CD4-positive, alpha-beta T cell treated with Interleukin-6 at 100 ng/mL for 8 hours (primary cell): ENCODE data around the gene SEMA3A.
"Not testable (repeated sequence)": the region's sequence is repeated elsewhere in the genome, so short reads cannot be mapped to it uniquely, and the experiment has no call there.

Source experiments
- DNase-seq: peaks from one replicate; pipeline ENCODE4 v3.0.0-alpha.2; 2020; ENCODE audit warnings: mixed read lengths, low spot score

SEMA3A gene

DNA sequence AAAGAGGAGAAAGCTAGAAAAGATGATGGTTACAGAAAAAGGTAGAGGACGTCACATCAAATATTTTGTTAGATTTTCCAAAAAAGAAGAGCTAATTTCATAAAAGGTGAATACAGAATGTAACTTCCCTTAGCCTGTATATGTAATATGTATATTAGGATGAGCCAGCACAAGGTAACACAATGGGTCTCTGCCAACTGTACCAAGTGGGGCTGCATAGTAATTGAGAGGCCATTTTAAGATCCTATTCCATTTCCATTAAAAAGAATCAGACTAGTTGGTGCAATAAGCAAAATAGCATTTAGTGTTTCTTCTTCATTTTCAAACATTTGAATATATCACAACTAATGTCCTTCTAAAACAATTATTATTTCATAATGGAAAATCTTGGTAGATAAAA, 134.6 kb downstream of the SEMA3A start:
- DNase-seq, result no peak

GRCh38 chr7:84058311-84059076, 136.1 kb downstream of the SEMA3A start:
- DNase-seq, result no peak

DNA sequence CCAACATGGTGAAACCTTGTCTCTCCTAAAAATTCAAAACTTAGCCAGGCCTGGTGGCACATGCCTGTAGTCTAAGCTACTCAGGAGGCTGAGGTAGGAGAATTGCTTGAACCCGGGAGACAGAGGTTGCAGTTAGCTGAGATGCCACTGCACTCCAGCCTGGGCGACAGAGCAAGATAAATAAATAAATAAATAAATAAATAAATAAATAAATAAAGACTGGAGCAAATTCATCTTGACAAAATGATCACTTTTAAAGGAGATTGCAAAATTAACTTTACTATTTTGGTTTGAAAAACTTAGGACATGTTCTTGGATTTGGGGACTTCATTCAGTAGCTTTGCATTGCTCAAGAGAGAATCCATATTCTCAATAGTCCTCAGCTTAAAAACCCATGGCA, 137.0 kb downstream of the SEMA3A start:
- DNase-seq, result no peak

GRCh38 chr7:84055904-84056605, 138.5 kb downstream of the SEMA3A start:
- DNase-seq, result no peak

- DNase-seq, result not testable (repeated sequence)
Measured at GRCh38 chr7:84055199-84055598, 139.4 kb downstream of the SEMA3A start.

DNA sequence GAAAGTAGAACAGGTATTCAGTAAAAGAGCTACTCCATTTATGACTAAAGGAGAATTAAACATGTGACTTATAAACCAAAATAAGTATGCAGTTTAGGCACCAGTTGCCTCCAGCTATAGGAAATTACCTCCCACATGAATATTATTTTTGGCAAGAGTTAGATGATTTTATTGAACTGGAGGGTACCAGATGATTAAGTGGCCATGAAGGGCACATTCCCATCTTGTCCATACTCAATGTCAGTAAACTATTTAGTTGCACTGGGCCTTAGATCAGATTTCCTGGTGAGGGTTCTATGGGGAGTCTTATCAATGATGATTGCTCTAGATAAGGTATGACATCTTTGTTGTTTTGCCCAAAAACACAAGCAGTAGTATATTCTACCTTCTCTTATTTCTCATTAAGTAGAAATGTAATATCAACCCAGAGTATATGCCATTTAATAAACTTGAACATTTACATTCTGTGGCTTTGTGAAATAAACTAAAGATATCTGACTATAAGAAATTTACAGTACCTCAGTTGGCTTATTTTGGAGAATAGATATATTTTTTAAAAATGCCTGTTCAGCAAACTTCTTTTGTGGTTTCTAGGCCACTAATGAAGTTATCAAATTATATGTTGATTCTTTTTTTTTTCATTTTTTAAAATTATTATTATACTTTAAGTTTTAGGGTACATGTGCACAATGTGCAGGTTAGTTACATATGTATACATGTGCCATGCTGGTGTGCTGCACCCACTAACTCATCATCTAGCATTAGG, 145.3 kb downstream of the SEMA3A start:
- DNase-seq, result no peak

- DNase-seq, result no peak
Measured at GRCh38 chr7:84047085-84047484, 147.5 kb downstream of the SEMA3A start.

DNA sequence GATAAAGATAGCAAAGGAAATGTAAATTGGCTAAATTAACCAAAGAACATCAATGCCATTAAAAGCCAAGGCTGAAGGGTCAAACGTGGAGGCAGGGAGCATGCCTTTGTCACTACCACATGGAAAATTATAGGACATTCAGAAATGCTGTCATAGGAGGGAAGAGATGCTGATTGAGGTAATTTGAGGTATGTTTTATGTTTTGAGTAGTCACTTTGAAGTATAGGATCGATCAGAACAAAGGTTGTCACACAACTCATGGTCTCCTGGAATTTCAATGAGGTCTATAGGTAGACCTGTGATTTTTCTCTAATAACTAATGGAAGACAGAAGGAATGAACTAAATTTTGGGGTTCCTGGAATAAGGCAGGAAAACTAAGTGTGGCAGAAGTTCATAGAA, 149.8 kb downstream of the SEMA3A start:
- no peak for DNase-seq

GRCh38 chr7:84043661-84044191, 150.9 kb downstream of the SEMA3A start:
- no peak for DNase-seq

DNA sequence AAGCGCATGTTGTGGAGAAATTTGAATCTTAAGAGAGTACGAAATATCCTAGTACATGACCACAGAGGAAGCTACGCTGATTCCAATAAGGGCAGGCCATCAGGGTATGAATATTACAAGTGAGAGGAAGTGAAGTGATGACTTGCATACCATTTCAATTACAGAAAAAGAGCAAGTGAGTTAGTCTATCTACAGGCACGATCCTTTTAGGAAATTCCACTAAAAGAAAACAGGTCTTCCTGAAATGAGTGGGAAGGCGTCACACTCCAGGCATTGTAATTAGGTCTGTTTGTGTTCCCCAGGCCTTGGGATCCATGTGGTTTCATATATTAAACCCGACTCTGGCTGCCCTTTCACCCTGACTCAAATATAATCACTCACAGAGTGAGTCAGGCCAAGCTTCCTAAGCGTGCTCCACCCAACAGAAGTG, 152.5 kb downstream of the SEMA3A start:
- no peak for DNase-seq

DNA sequence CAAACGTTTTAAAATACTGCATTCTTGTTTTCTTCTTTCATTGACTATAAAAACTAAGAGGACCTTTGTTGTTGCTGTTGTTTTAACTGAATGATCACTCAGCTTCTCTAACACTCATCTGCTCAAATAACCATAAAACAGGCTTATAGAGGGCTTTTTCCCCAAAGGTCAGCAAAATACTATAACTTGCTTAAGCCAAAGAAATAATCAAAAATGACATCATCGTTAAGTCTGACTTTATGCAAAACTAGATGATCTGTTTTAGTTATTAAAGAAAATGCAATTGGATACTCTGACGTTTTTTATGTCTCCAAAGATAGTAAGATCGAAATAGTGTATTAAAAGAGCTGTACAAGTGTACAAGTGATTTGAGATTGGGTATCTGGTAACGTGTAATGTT, 152.9 kb downstream of the SEMA3A start:
- no peak for DNase-seq

DNA sequence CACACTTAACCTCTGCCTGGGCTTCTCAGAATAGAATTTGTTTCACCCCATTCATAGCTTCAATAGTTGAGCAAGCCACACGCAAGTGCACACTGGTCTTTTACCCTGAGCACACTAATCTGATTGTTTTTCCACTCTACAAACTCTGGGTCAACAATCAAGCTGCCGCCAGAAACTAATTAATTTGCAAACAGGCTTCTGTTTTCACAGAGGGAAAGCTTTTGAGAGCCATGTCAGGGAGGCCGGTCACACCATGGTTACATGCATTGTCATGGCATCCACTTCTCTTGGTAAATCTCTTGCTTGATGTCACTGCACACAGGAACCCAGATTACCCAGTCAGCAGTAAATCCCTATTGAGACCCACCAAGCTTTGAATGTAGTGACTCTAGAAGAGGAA, 154.2 kb downstream of the SEMA3A start:
- no peak for DNase-seq

DNA sequence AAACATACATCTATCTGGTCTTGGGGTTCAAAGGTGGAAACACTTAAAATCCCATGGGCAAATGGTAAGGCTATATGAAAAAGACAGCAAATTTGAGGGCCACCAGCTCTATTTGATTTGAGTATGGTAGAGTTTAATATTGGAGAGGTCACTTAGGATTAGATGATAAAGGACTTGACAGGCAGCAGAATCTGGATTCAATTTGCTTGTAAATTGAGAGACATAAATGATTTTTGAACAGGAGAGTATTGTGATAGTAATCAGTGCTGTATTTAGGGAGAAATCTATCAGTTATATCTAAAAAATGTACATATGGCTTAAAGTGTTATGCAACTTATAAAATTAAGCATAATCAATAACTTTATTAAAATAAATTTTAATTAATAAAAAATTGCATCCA, 155.2 kb downstream of the SEMA3A start:
- DNase-seq, result no peak

GRCh38 chr7:84027678-84028077, 166.9 kb downstream of the SEMA3A start:
- no peak for DNase-seq

DNA sequence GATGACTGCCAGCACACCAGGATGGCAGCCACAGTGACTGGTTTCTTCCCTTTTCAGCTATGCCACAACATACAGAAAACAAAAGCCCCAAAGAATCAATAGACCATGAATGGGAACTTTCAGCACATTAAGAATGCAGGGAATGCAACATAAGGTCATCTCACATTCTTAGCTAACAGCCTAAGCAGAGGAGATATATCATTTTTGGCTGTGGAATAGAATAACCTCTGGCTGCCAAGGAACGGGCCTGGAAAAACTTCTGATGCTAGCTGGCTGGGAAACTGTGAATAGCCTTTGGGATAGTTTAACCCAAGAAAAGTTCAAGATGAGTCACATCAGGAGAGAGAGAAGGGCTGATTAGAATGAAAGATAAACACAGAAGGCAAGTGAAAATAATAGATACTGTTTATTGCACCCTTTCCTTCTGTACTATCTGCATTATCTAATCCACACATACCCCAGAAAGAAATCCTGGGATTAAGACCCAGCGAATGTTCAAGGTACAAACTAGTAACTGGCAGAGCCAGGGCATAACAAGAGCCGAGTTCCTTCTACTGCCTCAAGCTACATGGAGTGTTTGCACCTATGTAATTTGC, 169.2 kb downstream of the SEMA3A start:
- DNase-seq, result no peak

GRCh38 chr7:84022684-84023308, 171.8 kb downstream of the SEMA3A start:
- no peak for DNase-seq

DNA sequence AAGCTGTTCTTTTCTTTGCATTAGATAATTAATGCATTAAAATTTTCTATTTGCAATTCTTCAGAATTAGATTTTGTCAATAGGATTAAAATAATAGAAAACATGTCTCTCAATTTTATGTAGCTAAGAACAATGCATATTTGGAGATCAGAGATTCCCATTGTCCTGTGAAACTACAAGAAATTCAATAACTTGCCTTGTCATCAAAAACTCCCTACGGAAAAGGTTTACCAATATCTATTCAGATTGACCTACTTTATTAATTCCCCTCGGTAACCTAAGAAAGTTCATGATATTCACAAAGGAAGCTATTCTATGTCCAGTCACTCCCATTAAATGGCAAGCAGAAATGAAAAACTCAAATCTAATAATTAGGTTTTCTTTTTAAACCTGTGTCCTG, 172.6 kb downstream of the SEMA3A start:
- DNase-seq, result no peak

- DNase-seq, result no peak
Measured at GRCh38 chr7:84021292-84021908, 173.2 kb downstream of the SEMA3A start.

GRCh38 chr7:84017651-84018050, 176.9 kb downstream of the SEMA3A start:
- DNase-seq, result no peak

- DNase-seq, result no peak
Measured at GRCh38 chr7:84013616-84014240, 180.9 kb downstream of the SEMA3A start.

- DNase-seq, result no peak
Measured at GRCh38 chr7:84009782-84010181, 184.8 kb downstream of the SEMA3A start.
